GM23338 (cell line): ENCODE data around the gene MYRFL. TPM values are rescaled to one million over a fixed set of nuclear protein-coding genes. Genes with fewer than 3 reads are reported as not detected.

Source experiments
- ATAC-seq: fragments of 200-7000 bp; cut with Tn5 transposase; 3 replicates; pipeline ENCODE4 v1.9.1; 2020
- DNase-seq: peaks from one replicate; pipeline ENCODE4 v3.0.0-alpha.2; 2015; ENCODE audit warnings: low spot score
- H2AFZ ChIP-seq: fragments of 200-600 bp; sonication (generic); 2 replicates; pipeline ENCODE4 v1.8.0; 2016; ENCODE audit warnings: antibody characterized with exemption, mild to moderate bottlenecking, moderate library complexity
- H3F3A ChIP-seq: fragments of 200-600 bp; sonication (generic); replicated peaks from 2 replicates; pipeline ENCODE4 v1.8.0; 2017; ENCODE audit warnings: antibody characterized with exemption, mixed run types, low read depth
- H3K27ac ChIP-seq: fragments of 200-600 bp; sonication (generic); 2 replicates; pipeline ENCODE4 v1.6.1; 2016; ENCODE audit warnings: low read depth
- H3K27me3 ChIP-seq: fragments of 200-600 bp; sonication (generic); 2 replicates; pipeline ENCODE4 v1.8.0; 2016; ENCODE audit warnings: mild to moderate bottlenecking, mixed run types, moderate library complexity; ENCODE audit not compliant: insufficient read depth
- H3K36me3 ChIP-seq: fragments of 200-600 bp; sonication (generic); 2 replicates; pipeline ENCODE4 v1.8.0; 2016; ENCODE audit warnings: mild to moderate bottlenecking; ENCODE audit not compliant: insufficient read depth
- H3K4me1 ChIP-seq: fragments of 200-600 bp; sonication (generic); 2 replicates; pipeline ENCODE4 v1.8.0; 2016; ENCODE audit warnings: mild to moderate bottlenecking, moderate library complexity; ENCODE audit not compliant: insufficient read depth
- H3K4me2 ChIP-seq: fragments of 200-600 bp; sonication (generic); 2 replicates; pipeline ENCODE4 v1.7.1; 2017; ENCODE audit warnings: mixed run types
- H3K4me3 ChIP-seq: fragments of 200-600 bp; sonication (generic); 2 replicates; pipeline ENCODE4 v1.6.1; 2016; ENCODE audit warnings: mixed run types
- H3K79me2 ChIP-seq: fragments of 200-600 bp; sonication (generic); replicated peaks from 2 replicates; pipeline ENCODE4 v1.8.0; 2017; ENCODE audit warnings: mild to moderate bottlenecking; ENCODE audit not compliant: insufficient read depth
- H3K9me2 ChIP-seq: fragments of 200-600 bp; sonication (generic); 2 replicates; pipeline ENCODE4 v1.8.0; 2017; ENCODE audit not compliant: insufficient read depth
- H4K20me1 ChIP-seq: fragments of 200-600 bp; sonication (generic); replicated peaks from 2 replicates; pipeline ENCODE4 v1.8.0; 2017; ENCODE audit warnings: mild to moderate bottlenecking; ENCODE audit not compliant: insufficient read depth
- H3K27ac Mint-ChIP-seq: 2 replicates; pipeline ENCODE4 v1.8.0; 2020; ENCODE audit warnings: inconsistent platforms, mild to moderate bottlenecking, moderate library complexity, mixed read lengths
- H3K27me3 Mint-ChIP-seq: 3 replicates; pipeline ENCODE4 v1.8.0; 2022; ENCODE audit warnings: low read depth, mild to moderate bottlenecking, moderate library complexity, mixed read lengths, inconsistent platforms; ENCODE audit not compliant: insufficient read depth, poor library complexity
- H3K36me3 Mint-ChIP-seq: 3 replicates; pipeline ENCODE4 v1.8.0; 2021; ENCODE audit warnings: low read depth, mild to moderate bottlenecking, inconsistent platforms, moderate library complexity, mixed read lengths
- H3K4me1 Mint-ChIP-seq: 3 replicates; pipeline ENCODE4 v1.8.0; 2020; ENCODE audit warnings: mild to moderate bottlenecking, inconsistent platforms, mixed read lengths
- H3K4me3 Mint-ChIP-seq: 3 replicates; pipeline ENCODE4 v1.8.0; 2021; ENCODE audit warnings: moderate library complexity, mild to moderate bottlenecking, inconsistent platforms, mixed read lengths
- H3K9me3 Mint-ChIP-seq: 3 replicates; pipeline ENCODE4 v1.8.0; 2020; ENCODE audit warnings: moderate library complexity, mild to moderate bottlenecking, inconsistent platforms, mixed read lengths
- CREB1 ChIP-seq: fragments of 250-450 bp; sonication (Bioruptor Pico); IDR thresholded peaks from 2 replicates; pipeline ENCODE4 v1.5.0; 2020; ENCODE audit warnings: low read depth, mild to moderate bottlenecking, moderate library complexity
- EZH2 ChIP-seq: fragments of 200-600 bp; sonication (generic); IDR thresholded peaks from one replicate; pipeline ENCODE4 v1.8.0; 2017; ENCODE audit warnings: antibody characterized with exemption, mild to moderate bottlenecking, low read depth; ENCODE audit not compliant: unreplicated experiment
- EZH2phosphoT487 ChIP-seq: fragments of 200-600 bp; sonication (generic); IDR thresholded peaks from one replicate; pipeline ENCODE4 v1.8.1; 2018; ENCODE audit warnings: antibody characterized with exemption; ENCODE audit not compliant: unreplicated experiment
- JUNB ChIP-seq: IDR thresholded peaks from one replicate; pipeline ENCODE4 v1.6.1; 2016; ENCODE audit warnings: antibody characterized with exemption; ENCODE audit not compliant: unreplicated experiment
- NANOG ChIP-seq: IDR thresholded peaks from 2 replicates; pipeline ENCODE4 v1.6.1; 2016; ENCODE audit warnings: antibody characterized with exemption, borderline replicate concordance
- POLR2AphosphoS5 ChIP-seq: IDR thresholded peaks from 2 replicates; pipeline ENCODE4 v1.6.1; 2016; ENCODE audit warnings: antibody characterized with exemption, low read depth
- STAT1 ChIP-seq: IDR thresholded peaks from one replicate; pipeline ENCODE4 v1.6.1; 2016; ENCODE audit warnings: antibody characterized with exemption; ENCODE audit not compliant: unreplicated experiment
- ZNF114 ChIP-seq: fragments of 250-450 bp; sonication (Bioruptor Pico); IDR thresholded peaks from 2 replicates; pipeline ENCODE4 v1.5.0; 2020; ENCODE audit warnings: mild to moderate bottlenecking, moderate library complexity
- ZNF331 ChIP-seq: fragments of 250-450 bp; sonication (Bioruptor Pico); IDR thresholded peaks from 2 replicates; pipeline ENCODE4 v1.5.0; 2020; ENCODE audit warnings: low read depth, mild to moderate bottlenecking, moderate library complexity
- polyA plus RNA-seq: library from polyadenylated mRNA; unstranded; fragments of >200 nt; fragmentation: Nextera tagmentation; extraction: Ambion mirVana; gene quantifications from 2 replicates; pipeline ENCODE4 v1.2.1, GENCODE V29; 2016
- total RNA-seq: library from RNA; depleted of rRNA; stranded (reverse); fragments of >200 nt; shearing (Covaris generic); gene quantifications from 2 replicates; pipeline ENCODE4 v1.2.3, GENCODE V29; 2014
- TF ChIP-seq, protein P1 (sequence below): IDR thresholded peaks from 2 replicates; pipeline ENCODE4 v1.6.1; 2016; ENCODE audit warnings: antibody characterized with exemption
- TF ChIP-seq, protein P2 (sequence below): fragments of 250-450 bp; sonication (Bioruptor Pico); IDR thresholded peaks from 2 replicates; pipeline ENCODE4 v1.5.0; 2020; ENCODE audit warnings: mild to moderate bottlenecking, moderate library complexity
- TF ChIP-seq, protein P3 (sequence below), 2 experiments: fragments of 200-600 bp in 1 of 2; sonication (generic) in 1 of 2; conservative IDR thresholded peaks; 2 replicates each; pipeline versions ENCODE4 v1.5.1 to v1.6.1; 2016 to 2017; ENCODE audit warnings: antibody characterized with exemption in 2 of 2, low read depth in 2 of 2, mild to moderate bottlenecking in 2 of 2, moderate library complexity in 1 of 2
- TF ChIP-seq, protein P4 (sequence below): IDR thresholded peaks from one replicate; pipeline ENCODE4 v1.6.1; 2018; ENCODE audit warnings: antibody characterized with exemption; ENCODE audit not compliant: unreplicated experiment

The MYRFL gene
- total and polyA plus RNA-seq, 2 experiments from 2014 or later: 2.3 to 2.8 TPM

DNA sequence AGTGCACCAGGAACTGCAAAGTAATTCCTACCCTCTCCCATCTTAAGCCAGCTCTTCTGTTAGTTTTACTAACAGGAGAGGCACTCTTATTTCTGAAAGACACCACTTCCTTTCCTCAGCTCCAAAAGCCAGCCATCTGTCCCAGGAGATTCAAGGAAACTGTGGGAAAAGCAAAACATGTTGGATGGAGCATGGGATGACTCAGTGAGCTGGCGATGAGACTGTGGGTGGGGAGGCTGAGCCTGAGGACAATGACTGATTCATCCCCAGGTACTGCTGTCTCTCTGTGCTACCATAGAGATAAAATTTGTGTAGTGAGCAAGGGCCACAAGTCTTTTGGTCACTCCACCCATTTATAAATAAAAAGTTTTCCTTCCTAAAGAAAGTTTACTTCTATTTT is 141.4 kb downstream of the MYRFL start:
- H3K4me3 Mint-ChIP-seq: no peak overlapping the region
- Histone ChIP-seq H3K36me3 (no peaks in the 10 kb centered on the region), H3F3A (no peaks in the 10 kb centered on the region), H3K4me3 (no peak overlapping the region), H3K9me2 (peaks cover 7% of the 10 kb centered on the region; the same call in 1 of the 2 replicates), H3K27ac (no peak overlapping the region), H3K4me2 (no peak overlapping the region), H3K27me3 (no peaks in the 10 kb centered on the region), H4K20me1 (no peaks in the 10 kb centered on the region), H3K4me1 (no peaks in the 10 kb centered on the region), H3K79me2 (no peaks in the 10 kb centered on the region), H2AFZ (peak overlapping the region; percentile 85; the same call in 1 of the 2 replicates)
- peaks cover 3% of the 10 kb centered on the region; the same call in 1 of the 3 replicates for H3K4me1 Mint-ChIP-seq
- DNase-seq (no peak), ATAC-seq (no peak)
- H3K27me3 Mint-ChIP-seq: no peaks in the 10 kb centered on the region
- H3K36me3 Mint-ChIP-seq: no peaks in the 10 kb centered on the region
- H3K27ac Mint-ChIP-seq: no peak overlapping the region
- TF ChIP-seq NANOG: no peak
- TF ChIP-seq EZH2phosphoT487: no peak
- no peak for TF ChIP-seq ZNF331 (CRISPR knock-in tag)
- TF ChIP-seq, protein P1, sequence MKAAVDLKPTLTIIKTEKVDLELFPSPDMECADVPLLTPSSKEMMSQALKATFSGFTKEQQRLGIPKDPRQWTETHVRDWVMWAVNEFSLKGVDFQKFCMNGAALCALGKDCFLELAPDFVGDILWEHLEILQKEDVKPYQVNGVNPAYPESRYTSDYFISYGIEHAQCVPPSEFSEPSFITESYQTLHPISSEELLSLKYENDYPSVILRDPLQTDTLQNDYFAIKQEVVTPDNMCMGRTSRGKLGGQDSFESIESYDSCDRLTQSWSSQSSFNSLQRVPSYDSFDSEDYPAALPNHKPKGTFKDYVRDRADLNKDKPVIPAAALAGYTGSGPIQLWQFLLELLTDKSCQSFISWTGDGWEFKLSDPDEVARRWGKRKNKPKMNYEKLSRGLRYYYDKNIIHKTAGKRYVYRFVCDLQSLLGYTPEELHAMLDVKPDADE: no peak
- no peak for TF ChIP-seq STAT1
- TF ChIP-seq, protein P2, sequence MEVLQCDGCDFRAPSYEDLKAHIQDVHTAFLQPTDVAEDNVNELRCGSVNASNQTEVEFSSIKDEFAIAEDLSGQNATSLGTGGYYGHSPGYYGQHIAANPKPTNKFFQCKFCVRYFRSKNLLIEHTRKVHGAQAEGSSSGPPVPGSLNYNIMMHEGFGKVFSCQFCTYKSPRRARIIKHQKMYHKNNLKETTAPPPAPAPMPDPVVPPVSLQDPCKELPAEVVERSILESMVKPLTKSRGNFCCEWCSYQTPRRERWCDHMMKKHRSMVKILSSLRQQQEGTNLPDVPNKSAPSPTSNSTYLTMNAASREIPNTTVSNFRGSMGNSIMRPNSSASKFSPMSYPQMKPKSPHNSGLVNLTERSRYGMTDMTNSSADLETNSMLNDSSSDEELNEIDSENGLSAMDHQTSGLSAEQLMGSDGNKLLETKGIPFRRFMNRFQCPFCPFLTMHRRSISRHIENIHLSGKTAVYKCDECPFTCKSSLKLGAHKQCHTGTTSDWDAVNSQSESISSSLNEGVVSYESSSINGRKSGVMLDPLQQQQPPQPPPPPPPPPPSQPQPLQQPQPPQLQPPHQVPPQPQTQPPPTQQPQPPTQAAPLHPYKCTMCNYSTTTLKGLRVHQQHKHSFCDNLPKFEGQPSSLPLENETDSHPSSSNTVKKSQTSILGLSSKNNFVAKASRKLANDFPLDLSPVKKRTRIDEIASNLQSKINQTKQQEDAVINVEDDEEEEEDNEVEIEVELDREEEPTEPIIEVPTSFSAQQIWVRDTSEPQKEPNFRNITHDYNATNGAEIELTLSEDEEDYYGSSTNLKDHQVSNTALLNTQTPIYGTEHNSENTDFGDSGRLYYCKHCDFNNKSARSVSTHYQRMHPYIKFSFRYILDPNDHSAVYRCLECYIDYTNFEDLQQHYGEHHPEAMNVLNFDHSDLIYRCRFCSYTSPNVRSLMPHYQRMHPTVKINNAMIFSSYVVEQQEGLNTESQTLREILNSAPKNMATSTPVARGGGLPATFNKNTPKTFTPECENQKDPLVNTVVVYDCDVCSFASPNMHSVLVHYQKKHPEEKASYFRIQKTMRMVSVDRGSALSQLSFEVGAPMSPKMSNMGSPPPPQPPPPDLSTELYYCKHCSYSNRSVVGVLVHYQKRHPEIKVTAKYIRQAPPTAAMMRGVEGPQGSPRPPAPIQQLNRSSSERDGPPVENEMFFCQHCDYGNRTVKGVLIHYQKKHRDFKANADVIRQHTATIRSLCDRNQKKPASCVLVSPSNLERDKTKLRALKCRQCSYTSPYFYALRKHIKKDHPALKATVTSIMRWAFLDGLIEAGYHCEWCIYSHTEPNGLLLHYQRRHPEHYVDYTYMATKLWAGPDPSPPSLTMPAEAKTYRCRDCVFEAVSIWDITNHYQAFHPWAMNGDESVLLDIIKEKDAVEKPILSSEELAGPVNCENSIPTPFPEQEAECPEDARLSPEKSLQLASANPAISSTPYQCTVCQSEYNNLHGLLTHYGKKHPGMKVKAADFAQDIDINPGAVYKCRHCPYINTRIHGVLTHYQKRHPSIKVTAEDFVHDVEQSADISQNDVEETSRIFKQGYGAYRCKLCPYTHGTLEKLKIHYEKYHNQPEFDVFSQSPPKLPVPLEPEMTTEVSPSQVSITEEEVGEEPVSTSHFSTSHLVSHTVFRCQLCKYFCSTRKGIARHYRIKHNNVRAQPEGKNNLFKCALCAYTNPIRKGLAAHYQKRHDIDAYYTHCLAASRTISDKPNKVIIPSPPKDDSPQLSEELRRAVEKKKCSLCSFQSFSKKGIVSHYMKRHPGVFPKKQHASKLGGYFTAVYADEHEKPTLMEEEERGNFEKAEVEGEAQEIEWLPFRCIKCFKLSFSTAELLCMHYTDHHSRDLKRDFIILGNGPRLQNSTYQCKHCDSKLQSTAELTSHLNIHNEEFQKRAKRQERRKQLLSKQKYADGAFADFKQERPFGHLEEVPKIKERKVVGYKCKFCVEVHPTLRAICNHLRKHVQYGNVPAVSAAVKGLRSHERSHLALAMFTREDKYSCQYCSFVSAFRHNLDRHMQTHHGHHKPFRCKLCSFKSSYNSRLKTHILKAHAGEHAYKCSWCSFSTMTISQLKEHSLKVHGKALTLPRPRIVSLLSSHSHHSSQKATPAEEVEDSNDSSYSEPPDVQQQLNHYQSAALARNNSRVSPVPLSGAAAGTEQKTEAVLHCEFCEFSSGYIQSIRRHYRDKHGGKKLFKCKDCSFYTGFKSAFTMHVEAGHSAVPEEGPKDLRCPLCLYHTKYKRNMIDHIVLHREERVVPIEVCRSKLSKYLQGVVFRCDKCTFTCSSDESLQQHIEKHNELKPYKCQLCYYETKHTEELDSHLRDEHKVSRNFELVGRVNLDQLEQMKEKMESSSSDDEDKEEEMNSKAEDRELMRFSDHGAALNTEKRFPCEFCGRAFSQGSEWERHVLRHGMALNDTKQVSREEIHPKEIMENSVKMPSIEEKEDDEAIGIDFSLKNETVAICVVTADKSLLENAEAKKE (CRISPR knock-in tag): no peak
- TF ChIP-seq, protein P3, sequence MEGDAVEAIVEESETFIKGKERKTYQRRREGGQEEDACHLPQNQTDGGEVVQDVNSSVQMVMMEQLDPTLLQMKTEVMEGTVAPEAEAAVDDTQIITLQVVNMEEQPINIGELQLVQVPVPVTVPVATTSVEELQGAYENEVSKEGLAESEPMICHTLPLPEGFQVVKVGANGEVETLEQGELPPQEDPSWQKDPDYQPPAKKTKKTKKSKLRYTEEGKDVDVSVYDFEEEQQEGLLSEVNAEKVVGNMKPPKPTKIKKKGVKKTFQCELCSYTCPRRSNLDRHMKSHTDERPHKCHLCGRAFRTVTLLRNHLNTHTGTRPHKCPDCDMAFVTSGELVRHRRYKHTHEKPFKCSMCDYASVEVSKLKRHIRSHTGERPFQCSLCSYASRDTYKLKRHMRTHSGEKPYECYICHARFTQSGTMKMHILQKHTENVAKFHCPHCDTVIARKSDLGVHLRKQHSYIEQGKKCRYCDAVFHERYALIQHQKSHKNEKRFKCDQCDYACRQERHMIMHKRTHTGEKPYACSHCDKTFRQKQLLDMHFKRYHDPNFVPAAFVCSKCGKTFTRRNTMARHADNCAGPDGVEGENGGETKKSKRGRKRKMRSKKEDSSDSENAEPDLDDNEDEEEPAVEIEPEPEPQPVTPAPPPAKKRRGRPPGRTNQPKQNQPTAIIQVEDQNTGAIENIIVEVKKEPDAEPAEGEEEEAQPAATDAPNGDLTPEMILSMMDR (conservative IDR thresholded peaks at IDR 0.05; ENCODE audit: low read depth in 2 of 2): no peak
- TF ChIP-seq, protein P4, sequence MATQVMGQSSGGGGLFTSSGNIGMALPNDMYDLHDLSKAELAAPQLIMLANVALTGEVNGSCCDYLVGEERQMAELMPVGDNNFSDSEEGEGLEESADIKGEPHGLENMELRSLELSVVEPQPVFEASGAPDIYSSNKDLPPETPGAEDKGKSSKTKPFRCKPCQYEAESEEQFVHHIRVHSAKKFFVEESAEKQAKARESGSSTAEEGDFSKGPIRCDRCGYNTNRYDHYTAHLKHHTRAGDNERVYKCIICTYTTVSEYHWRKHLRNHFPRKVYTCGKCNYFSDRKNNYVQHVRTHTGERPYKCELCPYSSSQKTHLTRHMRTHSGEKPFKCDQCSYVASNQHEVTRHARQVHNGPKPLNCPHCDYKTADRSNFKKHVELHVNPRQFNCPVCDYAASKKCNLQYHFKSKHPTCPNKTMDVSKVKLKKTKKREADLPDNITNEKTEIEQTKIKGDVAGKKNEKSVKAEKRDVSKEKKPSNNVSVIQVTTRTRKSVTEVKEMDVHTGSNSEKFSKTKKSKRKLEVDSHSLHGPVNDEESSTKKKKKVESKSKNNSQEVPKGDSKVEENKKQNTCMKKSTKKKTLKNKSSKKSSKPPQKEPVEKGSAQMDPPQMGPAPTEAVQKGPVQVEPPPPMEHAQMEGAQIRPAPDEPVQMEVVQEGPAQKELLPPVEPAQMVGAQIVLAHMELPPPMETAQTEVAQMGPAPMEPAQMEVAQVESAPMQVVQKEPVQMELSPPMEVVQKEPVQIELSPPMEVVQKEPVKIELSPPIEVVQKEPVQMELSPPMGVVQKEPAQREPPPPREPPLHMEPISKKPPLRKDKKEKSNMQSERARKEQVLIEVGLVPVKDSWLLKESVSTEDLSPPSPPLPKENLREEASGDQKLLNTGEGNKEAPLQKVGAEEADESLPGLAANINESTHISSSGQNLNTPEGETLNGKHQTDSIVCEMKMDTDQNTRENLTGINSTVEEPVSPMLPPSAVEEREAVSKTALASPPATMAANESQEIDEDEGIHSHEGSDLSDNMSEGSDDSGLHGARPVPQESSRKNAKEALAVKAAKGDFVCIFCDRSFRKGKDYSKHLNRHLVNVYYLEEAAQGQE: no peak
- TF ChIP-seq POLR2AphosphoS5: no peak
- no peak for TF ChIP-seq CREB1 (CRISPR knock-in tag)
- no peak for TF ChIP-seq JUNB
- no peak for TF ChIP-seq EZH2
- no peak for TF ChIP-seq ZNF114 (CRISPR knock-in tag)
- no peaks in the 10 kb centered on the region for H3K9me3 Mint-ChIP-seq
